UCSD-AML1 (cell line): ENCODE measurements around the gene TEX13B.
"Not testable (repeated sequence)": the region's sequence is repeated elsewhere in the genome, so short reads cannot be mapped to it uniquely, and the experiment has no call there.

Source experiments
- DNase-seq: peaks from one replicate; lab custom pipeline; 2025; ENCODE audit not compliant: unreplicated experiment; lab: John Stamatoyannopoulos, UW

The TEX13B gene

GRCh38 chrX:107982356-107982755 is at the start of gene TEX13B:
Gene TEX13B (minus strand): TSS chrX:107982370. CDS start chrX:107982127, 243 bp downstream.
- DNase-seq = no peak

- no peak for DNase-seq
These were observed 48.0 kb upstream of the TEX13B start for GRCh38 chrX:108029928-108030711.

GRCh38 chrX:108028854-108029253 is 46.7 kb upstream of the TEX13B start:
- DNase-seq = no peak

- no peak for DNase-seq
These were observed 43.9 kb upstream of the TEX13B start for GRCh38 chrX:108025954-108026600.

- no peak for DNase-seq
These were observed 43.2 kb upstream of the TEX13B start for GRCh38 chrX:108025376-108025775.

- no peak for DNase-seq
These were observed 40.4 kb upstream of the TEX13B start for GRCh38 chrX:108022491-108023089.

- DNase-seq = no peak
These were observed 38.5 kb upstream of the TEX13B start for GRCh38 chrX:108020631-108021030.

- DNase-seq = no peak
These were observed 37.3 kb upstream of the TEX13B start for GRCh38 chrX:108019382-108019875.

GRCh38 chrX:108018656-108019381 is 36.6 kb upstream of the TEX13B start:
- DNase-seq = no peak

GRCh38 chrX:108001218-108001814 is 19.1 kb upstream of the TEX13B start:
- no peak for DNase-seq

GRCh38 chrX:108000751-108001150 is 18.6 kb upstream of the TEX13B start:
- no peak for DNase-seq

- no peak for DNase-seq
These were observed 14.0 kb upstream of the TEX13B start for GRCh38 chrX:107996124-107996523.

GRCh38 chrX:107985033-107985432 is 2.9 kb upstream of the TEX13B start:
- no peak for DNase-seq

GRCh38 chrX:107979534-107979933 is 2.6 kb downstream of the TEX13B start:
- no peak for DNase-seq

- DNase-seq = no peak
These were observed 3.4 kb downstream of the TEX13B start for GRCh38 chrX:107978707-107979307.

GRCh38 chrX:107978071-107978470 is 4.1 kb downstream of the TEX13B start:
- no peak for DNase-seq

GRCh38 chrX:107971636-107972035 is 10.5 kb downstream of the TEX13B start:
- DNase-seq = no peak

- DNase-seq = no peak
These were observed 12.1 kb downstream of the TEX13B start for GRCh38 chrX:107970073-107970472.

- DNase-seq = no peak
These were observed 13.5 kb downstream of the TEX13B start for GRCh38 chrX:107968623-107969022.

GRCh38 chrX:107955337-107955736 is 26.8 kb downstream of the TEX13B start:
- not testable (repeated sequence) for DNase-seq
